H1 (cell line): ENCODE results near the gene ZNRF3. TPM values are rescaled to one million over a fixed set of nuclear protein-coding genes. Genes with fewer than 3 reads are reported as not detected.

ENCODE experiments used
- CTCF ChIA-PET: fragments of 300-600 bp; sonication (Branson Sonifier 250); formaldehyde crosslinking; loops from one replicate; lab custom pipeline; 2021; ENCODE audit not compliant: partially characterized antibody; lab: Charles Lee
- POLR2A ChIA-PET: fragments of 300-600 bp; sonication (Branson Sonifier 250); formaldehyde crosslinking; loops from one replicate; lab custom pipeline; 2021; ENCODE audit warnings: inconsistent platforms; ENCODE audit not compliant: partially characterized antibody; lab: Charles Lee
- DNase-seq, 2 experiments: peaks; one replicate each; pipeline versions ENCODE4 v3.0.0 to v3.0.0-alpha.2; 2010 to 2022; ENCODE audit warnings: low spot score in 2 of 2, low read depth in 1 of 2, mixed read lengths in 1 of 2
- FAIRE-seq: peaks from 2 replicates; lab custom pipeline; 2011; peaks lifted over from hg19 to GRCh38; lab: Jason Lieb, UNC
- H2AFZ ChIP-seq: 2 replicates; pipeline ENCODE4 v1.8.1; 2012; ENCODE audit warnings: low read length, inconsistent platforms
- H2AK5ac ChIP-seq: 2 replicates; pipeline ENCODE4 v1.6.1; 2013; ENCODE audit warnings: low read depth, low read length
- H2BK120ac ChIP-seq: replicated peaks from 2 replicates; pipeline ENCODE3; 2013; ENCODE audit warnings: low read depth, low read length, inconsistent platforms
- H2BK12ac ChIP-seq: 2 replicates; pipeline ENCODE4 v1.6.1; 2013; ENCODE audit warnings: low read depth, low read length
- H2BK15ac ChIP-seq: 2 replicates; pipeline ENCODE4 v1.6.1; 2013; ENCODE audit warnings: low read length
- H2BK20ac ChIP-seq: 2 replicates; pipeline ENCODE4 v1.6.1; 2013; ENCODE audit warnings: low read length
- H2BK5ac ChIP-seq: 2 replicates; pipeline ENCODE4 v1.6.1; 2013; ENCODE audit warnings: low read depth, low read length
- H3K14ac ChIP-seq: 2 replicates; pipeline ENCODE4 v1.6.1; 2013; ENCODE audit warnings: inconsistent platforms; ENCODE audit not compliant: insufficient read length
- H3K18ac ChIP-seq: 2 replicates; pipeline ENCODE4 v1.6.1; 2013; ENCODE audit warnings: low read length; ENCODE audit errors: extremely low read depth
- H3K23ac ChIP-seq: 2 replicates; pipeline ENCODE4 v1.6.1; 2013; ENCODE audit warnings: inconsistent platforms; ENCODE audit not compliant: insufficient read length
- H3K23me2 ChIP-seq: 2 replicates; pipeline ENCODE4 v1.6.1; 2013; ENCODE audit warnings: low read depth, low read length
- H3K27ac ChIP-seq: 2 replicates; pipeline ENCODE4 v1.6.1; 2011; ENCODE audit warnings: low read depth, low read length, inconsistent platforms
- H3K27me3 ChIP-seq, 4 experiments: replicated peaks in 1 of 4; 1 replicate in 1 of 4; 2 replicates in 3 of 4; pipeline versions ENCODE4 v1.6.1 to v1.8.1; 2011 to 2013; ENCODE audit warnings: low read length in 3 of 4, mild to moderate bottlenecking in 3 of 4, inconsistent platforms in 2 of 4, mixed read lengths in 2 of 4, moderate library complexity in 1 of 4; ENCODE audit not compliant: control insufficient read depth in 3 of 4, insufficient read depth in 3 of 4; ENCODE audit errors: extremely low read depth in 1 of 4
- H3K36me3 ChIP-seq, 4 experiments: 2 replicates each; pipeline versions ENCODE4 v1.6.1 to v1.8.1; 2011 to 2013; ENCODE audit warnings: mild to moderate bottlenecking in 4 of 4, low read length in 3 of 4, moderate library complexity in 2 of 4, control low read depth in 1 of 4, inconsistent platforms in 1 of 4; ENCODE audit not compliant: insufficient read depth in 4 of 4, control insufficient read depth in 2 of 4
- H3K4ac ChIP-seq: replicated peaks from 2 replicates; pipeline ENCODE3; 2013; ENCODE audit warnings: low read length, low read depth, mixed read lengths, inconsistent platforms; ENCODE audit not compliant: insufficient read length
- H3K4me1 ChIP-seq, 4 experiments: replicated peaks in 1 of 4; 1 replicate in 1 of 4; 2 replicates in 3 of 4; pipeline versions ENCODE4 v1.6.1 to v1.8.1; 2011 to 2013; ENCODE audit warnings: low read length in 3 of 4, inconsistent platforms in 2 of 4, mixed read lengths in 1 of 4; ENCODE audit not compliant: insufficient read depth in 4 of 4, control insufficient read depth in 3 of 4
- H3K4me2 ChIP-seq, 2 experiments: 2 replicates each; pipeline versions ENCODE4 v1.6.1 to v1.8.1; 2011 to 2013; ENCODE audit warnings: low read depth in 2 of 2, low read length in 2 of 2, control low read depth in 1 of 2, inconsistent platforms in 1 of 2, mild to moderate bottlenecking in 1 of 2; ENCODE audit not compliant: insufficient read depth in 1 of 2
- H3K4me3 ChIP-seq, 4 experiments: fragments of 200-600, 300-600 bp in 1 of 4; sonication (generic), shearing (Covaris generic), sonication (Bioruptor Twin) in 1 of 4; 2 replicates each; pipeline versions ENCODE4 v1.5.1 to v1.8.1; 2011 to 2016; ENCODE audit warnings: low read length in 4 of 4, low read depth in 3 of 4, control low read depth in 2 of 4, inconsistent platforms in 2 of 4, mild to moderate bottlenecking in 2 of 4, mixed read lengths in 1 of 4, moderate library complexity in 1 of 4; ENCODE audit not compliant: insufficient read depth in 2 of 4; ENCODE audit errors: extremely low read depth in 1 of 4
- H3K56ac ChIP-seq: replicated peaks from 2 replicates; pipeline ENCODE3; 2013; ENCODE audit warnings: low read depth, mild to moderate bottlenecking, mixed read lengths, low read length, inconsistent platforms; ENCODE audit not compliant: insufficient read length
- H3K79me1 ChIP-seq: 2 replicates; pipeline ENCODE4 v1.6.1; 2013; ENCODE audit warnings: low read depth, low read length, control low read depth
- H3K79me2 ChIP-seq, 2 experiments: 2 replicates each; pipeline versions ENCODE4 v1.6.1 to v1.8.1; 2012 to 2013; ENCODE audit warnings: low read length in 2 of 2, mild to moderate bottlenecking in 2 of 2, inconsistent platforms in 1 of 2; ENCODE audit not compliant: insufficient read depth in 2 of 2, control insufficient read depth in 1 of 2
- H3K9ac ChIP-seq, 4 experiments: replicated peaks in 1 of 4; 1 replicate in 1 of 4; 2 replicates in 3 of 4; pipeline versions ENCODE4 v1.6.1 to v1.8.1; 2011 to 2013; ENCODE audit warnings: low read depth in 3 of 4, low read length in 3 of 4, control low read depth in 2 of 4, mild to moderate bottlenecking in 2 of 4, moderate library complexity in 2 of 4, inconsistent platforms in 1 of 4; ENCODE audit errors: extremely low read depth in 1 of 4
- H3K9me3 ChIP-seq, 2 experiments: 2 replicates each; pipeline versions ENCODE4 v1.6.1 to v1.8.1; 2012 to 2013; ENCODE audit warnings: mild to moderate bottlenecking in 2 of 2, moderate library complexity in 2 of 2, control low read depth in 1 of 2, inconsistent platforms in 1 of 2, low read depth in 1 of 2, low read length in 1 of 2, mixed read lengths in 1 of 2; ENCODE audit not compliant: insufficient read depth in 2 of 2
- H4K20me1 ChIP-seq, 2 experiments: replicated peaks in 1 of 2; 2 replicates each; pipeline versions ENCODE3 to v1.8.1; 2011 to 2013; ENCODE audit warnings: inconsistent platforms in 2 of 2, low read length in 2 of 2, mild to moderate bottlenecking in 1 of 2; ENCODE audit not compliant: insufficient read depth in 2 of 2, control insufficient read depth in 1 of 2
- H4K5ac ChIP-seq: 2 replicates; pipeline ENCODE4 v1.6.1; 2013; ENCODE audit warnings: low read length, low read depth, mixed read lengths, inconsistent platforms; ENCODE audit not compliant: insufficient read length
- H4K8ac ChIP-seq: 2 replicates; pipeline ENCODE4 v1.8.0; 2013; ENCODE audit warnings: mild to moderate bottlenecking, moderate library complexity, low read length, inconsistent platforms; ENCODE audit not compliant: insufficient read depth; ENCODE audit errors: extremely low read depth
- H4K91ac ChIP-seq: replicated peaks from 2 replicates; pipeline ENCODE3; 2013; ENCODE audit warnings: low read length, mixed read lengths, inconsistent platforms; ENCODE audit not compliant: insufficient read length
- BCL11A ChIP-seq, 2 experiments: IDR thresholded peaks; one replicate each; pipeline ENCODE4 v1.6.1; 2011; ENCODE audit warnings: low read depth in 2 of 2, low read length in 2 of 2, mild to moderate bottlenecking in 2 of 2
- CHD2 ChIP-seq: IDR thresholded peaks from 2 replicates; pipeline ENCODE4 v1.6.1; 2012; ENCODE audit warnings: low read length, improper control_type of control experiment
- EP300 ChIP-seq, 2 experiments: IDR thresholded peaks; 1 replicate in 1 of 2; 2 replicates in 1 of 2; pipeline ENCODE4 v1.6.1; 2011 to 2012; ENCODE audit warnings: low read depth in 2 of 2, low read length in 2 of 2, mild to moderate bottlenecking in 2 of 2, borderline replicate concordance in 1 of 2, inconsistent platforms in 1 of 2, moderate library complexity in 1 of 2
- HDAC2 ChIP-seq, 2 experiments: fragments of 300-600 bp in 1 of 2; sonication (generic) in 1 of 2; IDR thresholded peaks; 2 replicates each; pipeline ENCODE4 v1.6.1; 2011 to 2012; ENCODE audit warnings: low read depth in 2 of 2, low read length in 2 of 2, mild to moderate bottlenecking in 2 of 2, moderate library complexity in 2 of 2, borderline replicate concordance in 1 of 2, inconsistent platforms in 1 of 2
- JUND ChIP-seq: IDR thresholded peaks from 2 replicates; pipeline ENCODE4 v1.6.1; 2011; ENCODE audit warnings: mild to moderate bottlenecking, improper control_type of control experiment, low read length
- NANOG ChIP-seq: IDR thresholded peaks from 2 replicates; pipeline ENCODE4 v1.6.1; 2011; ENCODE audit warnings: low read length, low read depth, mild to moderate bottlenecking, inconsistent platforms; ENCODE audit not compliant: insufficient read depth, poor library complexity, severe bottlenecking
- PHF8 ChIP-seq: fragments of 200-600 bp; sonication (generic); conservative IDR thresholded peaks from 2 replicates; pipeline ENCODE4 v1.7.1; 2012; ENCODE audit warnings: low read depth, mild to moderate bottlenecking, inconsistent platforms, low read length, moderate library complexity
- POLR2A ChIP-seq, 2 experiments: IDR thresholded peaks; 1 replicate in 1 of 2; 2 replicates in 1 of 2; pipeline ENCODE4 v1.6.1; 2011; ENCODE audit warnings: low read depth in 2 of 2, low read length in 2 of 2, mild to moderate bottlenecking in 2 of 2; ENCODE audit errors: control extremely low read depth in 1 of 2
- RXRA ChIP-seq: IDR thresholded peaks from 2 replicates; pipeline ENCODE4 v1.6.1; 2011; ENCODE audit warnings: low read depth, mild to moderate bottlenecking, low read length, moderate library complexity; ENCODE audit not compliant: insufficient read depth
- SIN3A ChIP-seq, 2 experiments: IDR thresholded peaks in 1 of 2; conservative IDR thresholded peaks in 1 of 2; 2 replicates each; pipeline ENCODE4 v1.6.1; 2011 to 2012; ENCODE audit warnings: low read length in 2 of 2, improper control_type of control experiment in 1 of 2, low read depth in 1 of 2, mild to moderate bottlenecking in 1 of 2
- TAF1 ChIP-seq: IDR thresholded peaks from 2 replicates; pipeline ENCODE4 v1.6.1; 2011; ENCODE audit warnings: mild to moderate bottlenecking, low read depth, low read length
- TBP ChIP-seq: IDR thresholded peaks from 2 replicates; pipeline ENCODE4 v1.6.1; 2011; ENCODE audit warnings: low read depth, low read length, improper control_type of control experiment
- TCF12 ChIP-seq: IDR thresholded peaks from 2 replicates; pipeline ENCODE4 v1.6.1; 2011; ENCODE audit warnings: low read depth, mild to moderate bottlenecking, low read length
- YY1 ChIP-seq: IDR thresholded peaks from 2 replicates; pipeline ENCODE4 v1.6.1; 2011; ENCODE audit warnings: low read depth, mild to moderate bottlenecking, low read length
- WGBS, 2 experiments: shearing (Covaris generic) in 1 of 2; methylation state at CpG; one replicate each; pipeline versions ENCODE4 v1.1.6 to v1.1.7; 2013 to 2015; ENCODE audit warnings: low lambda C conversion rate in 2 of 2, mixed read lengths in 2 of 2, inconsistent platforms in 1 of 2, low coverage in 1 of 2, missing lambda C conversion rate in 1 of 2; ENCODE audit not compliant: insufficient replicate concordance in 2 of 2, insufficient coverage in 1 of 2, insufficient read length in 1 of 2; ENCODE audit errors: extremely low coverage in 1 of 2, missing lambda C conversion rate in 1 of 2; 5-methylcytosine and 5-hydroxymethylcytosine counted together
- polyA plus RNA-seq, 7 experiments: library from polyadenylated mRNA; depleted of rRNA in 3 of 7; stranded (reverse) in 5 of 7; unstranded in 2 of 7; fragments of >200 nt in 5 of 7; fragments of 200-250 nt in 2 of 7; gene quantifications; 1 replicate in 5 of 7; 2 replicates in 1 of 7; 4 replicates in 1 of 7; pipeline versions ENCODE4 v1.2.1 to v1.2.3, GENCODE V29; 2011 to 2013; ENCODE audit warnings: missing spikeins in 2 of 7, mixed read lengths in 2 of 7
- total RNA-seq: library from RNA; stranded (reverse); fragmentation: NEBNext Ultra II Directional; extraction: Animal tissue kit (Norgen Biotek cat#: 25700); gene quantifications from 2 replicates; pipeline ENCODE4 v1.2.1, GENCODE V29; 2021

Gene ZNRF3
- total and polyA plus RNA-seq, 2 of the 8 experiments (the other 6 are each of a cell fraction or from before 2014, with no cell fraction given): 14.1 to 21.7 TPM

DNA sequence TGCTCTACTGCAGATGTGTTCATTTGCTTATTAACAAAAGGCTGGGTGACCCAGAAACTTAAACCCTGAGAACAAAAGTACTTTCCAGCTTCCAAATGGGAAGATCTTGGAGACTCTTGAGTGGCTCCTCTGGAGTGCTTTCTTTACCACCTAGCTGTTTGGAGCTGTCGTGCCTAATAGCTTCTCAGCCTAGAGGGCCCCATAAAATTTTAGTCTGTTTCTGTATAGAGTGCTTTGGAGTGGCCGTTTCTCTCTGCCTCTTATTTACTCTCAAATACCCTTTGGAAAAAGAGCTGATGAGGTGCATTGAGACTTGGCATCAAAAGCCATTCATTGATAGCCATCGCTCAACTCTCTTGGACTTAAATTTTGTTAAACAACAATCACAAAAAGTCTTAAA, 50.7 kb downstream of the ZNRF3 start:
- H3K79me1 ChIP-seq: peaks cover 30% of the 10 kb centered on the region
- H3K27ac ChIP-seq: no peak overlapping the region
- peaks cover 5 to 11% (median 10%) of the 10 kb centered on the region in 4 experiments; a peak in 6 of 7 replicates for H3K4me1 ChIP-seq
- H2BK5ac ChIP-seq: no peak overlapping the region
- no peak overlapping the region for H3K4ac ChIP-seq
- no peak overlapping the region for H2BK12ac ChIP-seq
- peaks cover 5 to 17% of the 10 kb centered on the region in 2 experiments for H4K20me1 ChIP-seq
- no peaks in the 10 kb centered on the region for H3K23me2 ChIP-seq
- WGBS, 2 experiments: 87% methylated on average over 3 of the region's 3 CpGs; no CpG with 5 or more reads in 1 of the 2 experiments
- no peak overlapping the region for H3K23ac ChIP-seq
- H3K79me2 ChIP-seq: peaks cover 4 to 95% of the 10 kb centered on the region in 2 experiments
- DNase-seq (no peak), FAIRE-seq (no peak)
- no peak overlapping the region for H3K4me3 ChIP-seq
- no peak overlapping the region for H2AK5ac ChIP-seq
- H3K9ac ChIP-seq: no peak overlapping the region
- no peak overlapping the region for H2BK20ac ChIP-seq
- H2BK15ac ChIP-seq: no peak overlapping the region
- no peak overlapping the region for H4K5ac ChIP-seq
- no peak overlapping the region for H3K18ac ChIP-seq
- no peaks in the 10 kb centered on the region for H3K36me3 ChIP-seq
- no peak overlapping the region for H3K4me2 ChIP-seq
- H4K91ac ChIP-seq: no peak overlapping the region
- H2BK120ac ChIP-seq: no peak overlapping the region
- H3K56ac ChIP-seq: no peak overlapping the region
- no peak overlapping the region for H2AFZ ChIP-seq
- no peak overlapping the region for H3K14ac ChIP-seq
- ChIA-PET POLR2A (interaction anchor here (0.9 to 1.0 kb wide), 2 partner anchors 42 to 52 kb away, joined by 3 read pairs; no protein-coding TSS in a partner anchor), CTCF (interaction anchor here (0.6 to 1.9 kb wide), 6 partner anchors 12 to 920 kb away, joined by 3 to 5 read pairs (median 3); no protein-coding TSS in a partner anchor)
- H4K8ac ChIP-seq: no peak overlapping the region
- no peaks in the 10 kb centered on the region for H3K27me3 ChIP-seq
- H3K9me3 ChIP-seq: no peaks in the 10 kb centered on the region
- TF ChIP-seq TAF1 (no peak), BCL11A (IDR thresholded peaks at IDR 0.05; ENCODE audit: low read depth in 2 of 2, low read length in 2 of 2) (no peak), JUND (no peak), TCF12 (no peak), TBP (no peak), RXRA (no peak), CHD2 (no peak), EP300 (IDR thresholded peaks at IDR 0.05; ENCODE audit: borderline replicate concordance in 1 of 2, low read depth in 2 of 2, low read length in 2 of 2) (no peak), POLR2A (IDR thresholded peaks at IDR 0.05; ENCODE audit: control extremely low read depth in 1 of 2, low read depth in 2 of 2, low read length in 2 of 2) (no peak), SIN3A (conservative IDR thresholded peaks at IDR 0.05 in 1 of 2, IDR thresholded peaks at IDR 0.05 in 1 of 2; ENCODE audit: low read depth in 1 of 2, low read length in 2 of 2) (no peak), NANOG (no peak), YY1 (no peak), PHF8 (no peak), HDAC2 (IDR thresholded peaks at IDR 0.05; ENCODE audit: borderline replicate concordance in 1 of 2, low read depth in 2 of 2, low read length in 2 of 2) (no peak)
